Ureter (tissue), 1 donor: Measurements from ENCODE around the gene PHF20. TPM values are rescaled to one million over a fixed set of nuclear protein-coding genes. Genes with fewer than 3 reads are reported as not detected.
"Not testable (repeated sequence)": the region's sequence is repeated elsewhere in the genome, so short reads cannot be mapped to it uniquely, and the experiment has no call there.

Source experiments
- DNase-seq: peaks from one replicate; pipeline ENCODE4 v3.0.0-alpha.2; 2020; ENCODE audit warnings: low spot score
- total RNA-seq: library from RNA; stranded (reverse); gene quantifications from one replicate; pipeline ENCODE4 v1.2.4, GENCODE V29; 2023
- donor health status: DM: yes; HTN: yes; CAD: no.

The PHF20 gene
- total RNA-seq, 1 donor from 2014 or later: 61.6 TPM

- no peak for DNase-seq
Observed at GRCh38 chr20:35975576-35976373, 204.0 kb downstream of the PHF20 start.

DNA sequence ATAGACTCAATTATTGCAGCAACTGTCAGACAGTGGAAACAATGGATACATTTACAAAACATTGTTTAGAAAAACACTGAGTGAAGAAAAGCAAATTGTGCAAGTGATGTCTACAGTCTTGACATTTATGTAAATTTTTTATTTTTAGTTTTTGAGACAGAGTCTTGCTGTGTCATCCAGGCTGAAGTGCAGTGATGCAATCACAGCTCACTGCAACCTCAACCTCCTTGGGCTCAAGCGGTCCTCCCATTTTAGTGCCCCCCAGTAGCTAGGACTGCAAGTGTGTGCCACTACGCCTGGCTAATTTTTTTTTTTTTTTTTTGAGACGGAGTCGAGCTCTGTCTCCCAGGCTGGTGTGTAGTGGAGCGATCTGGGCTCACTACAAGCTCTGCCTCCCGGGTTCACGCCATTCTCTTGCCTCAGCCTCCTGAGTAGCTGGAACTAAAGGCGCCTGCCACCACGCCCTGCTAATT is 206.3 kb downstream of the PHF20 start:
- no peak for DNase-seq

- DNase-seq: no peak
Observed at GRCh38 chr20:35979544-35979943, 207.7 kb downstream of the PHF20 start.

GRCh38 chr20:35981969-35982368 is 210.2 kb downstream of the PHF20 start:
- DNase-seq: no peak

DNA sequence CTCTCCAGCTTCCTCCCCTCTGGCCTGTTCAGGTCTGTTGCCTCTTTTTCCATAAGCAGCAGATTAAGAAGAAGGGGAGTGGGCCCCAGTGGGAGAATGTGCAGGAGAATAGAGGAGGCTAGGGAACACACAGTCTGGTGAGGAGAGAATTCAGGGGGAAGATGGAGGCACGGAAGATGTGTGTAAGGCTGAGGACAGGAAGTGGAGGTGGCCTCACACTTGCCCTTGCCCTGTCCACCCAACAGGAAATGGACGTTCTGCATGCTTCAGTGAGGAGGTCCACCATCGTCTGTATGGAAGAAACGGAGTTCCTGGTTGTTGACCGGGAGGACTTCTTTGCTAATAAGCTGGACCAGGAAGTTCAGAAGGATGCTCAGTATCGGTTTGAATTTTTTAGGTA is 212.6 kb downstream of the PHF20 start:
- no peak for DNase-seq

- no peak for DNase-seq
Observed at GRCh38 chr20:35985806-35986205, 214.0 kb downstream of the PHF20 start.

DNA sequence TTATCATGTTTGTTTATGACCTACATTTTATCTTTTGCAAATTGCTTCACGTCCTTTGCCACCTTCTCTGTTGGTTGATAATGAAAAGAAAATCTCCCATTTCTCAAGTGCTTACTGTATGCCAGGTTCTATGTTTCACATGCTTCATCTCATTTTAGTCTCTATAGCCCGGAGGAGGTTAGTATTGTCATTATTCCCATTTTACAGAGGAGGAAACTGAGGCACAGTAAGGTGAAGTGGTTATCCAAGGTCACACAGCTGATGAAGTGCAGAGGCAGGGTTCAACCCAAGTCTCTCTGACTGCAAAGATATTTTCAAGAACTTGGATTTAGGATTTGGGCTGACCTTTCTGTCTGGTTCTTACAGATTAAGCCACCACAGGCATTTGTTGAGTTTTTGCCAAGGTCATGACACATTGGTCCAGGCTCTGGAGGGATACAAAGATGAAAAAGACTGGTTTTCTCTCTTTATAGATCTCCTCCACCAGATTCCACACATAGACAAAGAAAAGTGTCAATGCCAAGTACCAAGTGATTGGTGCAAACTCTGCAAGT is 217.2 kb downstream of the PHF20 start:
- no peak for DNase-seq

DNA sequence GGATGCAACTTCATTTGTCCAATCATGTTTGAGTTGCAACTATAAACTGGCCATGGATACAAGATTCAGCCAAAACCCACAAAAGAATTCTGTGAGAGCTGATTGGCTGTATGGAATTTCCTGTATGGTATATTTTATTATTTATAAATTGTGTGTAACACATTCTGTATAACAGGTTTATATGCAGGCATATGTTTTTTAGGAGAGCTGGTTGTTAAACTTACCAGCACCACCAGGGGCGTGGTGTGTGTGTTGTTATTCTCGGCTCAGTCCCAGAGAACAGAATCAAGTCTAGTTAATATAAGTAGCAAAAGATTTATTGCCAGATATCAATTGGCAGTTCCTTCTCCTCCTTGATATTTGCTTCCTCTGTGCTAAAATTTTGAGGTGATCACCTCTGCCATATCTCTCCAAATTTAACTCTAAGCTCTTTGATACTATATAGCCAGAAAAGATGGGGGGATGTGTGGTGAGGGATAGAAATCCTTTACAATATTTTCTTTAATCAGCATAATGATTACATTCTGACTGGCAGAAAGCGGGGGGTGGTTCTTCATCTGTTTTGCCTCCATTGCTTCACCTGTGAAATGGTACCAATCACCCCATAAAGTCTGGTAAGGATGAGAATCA is 219.4 kb downstream of the PHF20 start:
- no peak for DNase-seq

DNA sequence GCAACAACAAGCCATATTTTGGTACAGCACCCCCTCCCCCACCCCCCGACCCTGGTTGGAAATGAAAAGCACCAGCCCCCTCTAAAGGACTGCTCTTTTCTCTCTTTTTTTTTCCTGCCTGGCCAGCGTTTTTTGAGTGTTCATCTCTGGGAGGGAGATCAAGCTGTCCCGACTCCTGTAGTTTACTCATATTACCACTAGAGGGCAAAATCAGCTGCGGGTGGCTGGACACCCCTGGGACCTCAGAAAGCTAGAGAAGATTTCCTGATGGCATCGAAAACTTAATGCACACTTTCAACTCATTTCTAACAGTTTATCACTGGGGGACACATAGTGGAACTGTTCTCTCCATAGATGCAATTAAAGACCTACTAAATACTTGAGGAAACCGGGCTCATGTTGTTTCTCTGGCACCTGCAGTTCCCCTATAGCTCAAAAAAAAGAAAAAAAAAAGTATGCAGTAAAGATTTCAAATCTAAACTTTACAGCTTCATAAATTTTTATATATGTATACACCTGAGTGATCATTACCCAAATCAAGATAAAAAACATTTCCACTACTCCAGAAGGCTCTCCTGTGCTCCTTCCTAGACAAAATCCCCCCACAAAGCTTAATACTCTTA is 221.0 kb downstream of the PHF20 start:
- peak; percentile 64 for DNase-seq

GRCh38 chr20:35994994-35995453 is 223.2 kb downstream of the PHF20 start:
- DNase-seq: peak; percentile 83

DNA sequence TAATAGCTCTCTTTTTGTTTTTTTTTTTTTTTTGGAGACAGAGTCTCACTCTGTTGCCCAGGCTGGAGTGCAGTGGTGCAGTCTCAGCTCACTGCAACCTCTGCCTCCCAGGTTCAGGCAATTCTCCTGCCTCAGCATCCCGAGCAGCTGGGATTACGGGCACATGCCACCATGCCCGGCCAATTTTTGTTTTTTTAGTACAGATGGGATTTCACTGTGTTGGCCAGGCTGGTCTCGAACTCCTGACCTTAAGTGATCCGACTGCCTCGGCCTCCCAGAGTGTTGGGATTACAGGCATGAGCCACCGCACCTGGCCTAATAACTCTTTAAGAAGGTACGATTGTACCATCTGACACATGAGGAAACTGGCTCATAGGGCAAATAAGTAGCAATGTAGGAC is 224.7 kb downstream of the PHF20 start:
- DNase-seq: not testable (repeated sequence)

Other genes with a start within 250 kb of the PHF20 start
- gene C20orf173, start 242.4 kb upstream of the PHF20 start, total RNA-seq: not detected
- gene ERGIC3, start 229.9 kb upstream of the PHF20 start, total RNA-seq: 265 TPM
- gene SPAG4, start 156.2 kb upstream of the PHF20 start, total RNA-seq: 18.4 TPM
- 200 TPM for gene CPNE1, start 107.1 kb upstream of the PHF20 start, total RNA-seq
- 133 TPM for gene RBM12, start 107.1 kb upstream of the PHF20 start, total RNA-seq
- 40.0 TPM for gene NFS1, start 72.7 kb upstream of the PHF20 start, total RNA-seq
- gene ROMO1, start 72.6 kb upstream of the PHF20 start, total RNA-seq: 97.1 TPM
- gene RBM39, start 29.8 kb upstream of the PHF20 start, total RNA-seq: 405 TPM
- 48.4 TPM for gene SCAND1, start 182.5 kb downstream of the PHF20 start, total RNA-seq
- gene CNBD2, start 196.6 kb downstream of the PHF20 start, total RNA-seq: 3.8 TPM